Smooth muscle cell (in vitro differentiated cells): ENCODE data around the gene POLR1H. TPM values are rescaled to one million over a fixed set of nuclear protein-coding genes. Genes with fewer than 3 reads are reported as not detected.

Experiments
- DNase-seq: peaks from one replicate; lab custom pipeline; 2025; ENCODE audit not compliant: unreplicated experiment; lab: John Stamatoyannopoulos, UW
- H2AFZ ChIP-seq: fragments of 200-600 bp; sonication (generic); 2 replicates; pipeline ENCODE4 v1.6.0; 2016; ENCODE audit warnings: antibody characterized with exemption, low read depth, mild to moderate bottlenecking
- H3F3A ChIP-seq: fragments of 200-600 bp; sonication (generic); 2 replicates; pipeline ENCODE4 v1.6.0; 2017; ENCODE audit warnings: antibody characterized with exemption, low read depth
- H3K27ac ChIP-seq: fragments of 200-600 bp; sonication (generic); 2 replicates; pipeline ENCODE4 v1.5.1; 2016; ENCODE audit warnings: low read depth, mild to moderate bottlenecking
- H3K27me3 ChIP-seq: fragments of 200-600 bp; sonication (generic); 2 replicates; pipeline ENCODE4 v1.6.1; 2016; ENCODE audit warnings: low read depth, mild to moderate bottlenecking
- H3K36me3 ChIP-seq: fragments of 200-600 bp; sonication (generic); 2 replicates; pipeline ENCODE4 v1.5.1; 2016; ENCODE audit warnings: low read depth
- H3K4me1 ChIP-seq: fragments of 200-600 bp; sonication (generic); 2 replicates; pipeline ENCODE4 v1.5.1; 2016; ENCODE audit warnings: low read depth
- H3K4me2 ChIP-seq: fragments of 200-600 bp; sonication (generic); 2 replicates; pipeline ENCODE4 v1.6.0; 2016; ENCODE audit warnings: mild to moderate bottlenecking
- H3K4me3 ChIP-seq: fragments of 200-600 bp; sonication (generic); 2 replicates; pipeline ENCODE4 v1.5.1; 2016; ENCODE audit warnings: mild to moderate bottlenecking
- H3K79me2 ChIP-seq: fragments of 200-600 bp; sonication (generic); 2 replicates; pipeline ENCODE4 v1.6.0; 2016; ENCODE audit warnings: low read depth, mild to moderate bottlenecking
- H3K9ac ChIP-seq: fragments of 200-600 bp; sonication (generic); 2 replicates; pipeline ENCODE4 v1.6.0; 2016; ENCODE audit warnings: low read depth
- H3K9me3 ChIP-seq: fragments of 200-600 bp; sonication (generic); replicated peaks from 2 replicates; pipeline ENCODE4 v1.5.1; 2016; ENCODE audit warnings: low read depth
- H4K20me1 ChIP-seq: fragments of 200-600 bp; sonication (generic); 2 replicates; pipeline ENCODE4 v1.6.0; 2016; ENCODE audit warnings: low read depth
- WGBS: methylation state at CpG from one replicate; pipeline ENCODE4 v1.1.7; 2016; ENCODE audit warnings: low lambda C conversion rate; 5-methylcytosine and 5-hydroxymethylcytosine counted together
- polyA plus RNA-seq: library from polyadenylated mRNA; unstranded; fragments of >200 nt; fragmentation: Nextera tagmentation; extraction: Ambion mirVana; gene quantifications from 2 replicates; pipeline ENCODE4 v1.2.1, GENCODE V29; 2016
- total RNA-seq: library from RNA; depleted of rRNA; stranded (reverse); fragments of >200 nt; gene quantifications from 2 replicates; pipeline ENCODE4 v1.2.3, GENCODE V29; 2014
- TF ChIP-seq, protein P1 (sequence below): fragments of 200-600 bp; sonication (generic); IDR thresholded peaks from 2 replicates; pipeline ENCODE4 v1.5.1; 2017; ENCODE audit warnings: borderline replicate concordance, mild to moderate bottlenecking, antibody characterized with exemption; ENCODE audit not compliant: insufficient read depth, poor library complexity, severe bottlenecking

POLR1H gene
- total and polyA plus RNA-seq, 2 experiments from 2014 or later = 21.0 to 35.1 TPM

DNA sequence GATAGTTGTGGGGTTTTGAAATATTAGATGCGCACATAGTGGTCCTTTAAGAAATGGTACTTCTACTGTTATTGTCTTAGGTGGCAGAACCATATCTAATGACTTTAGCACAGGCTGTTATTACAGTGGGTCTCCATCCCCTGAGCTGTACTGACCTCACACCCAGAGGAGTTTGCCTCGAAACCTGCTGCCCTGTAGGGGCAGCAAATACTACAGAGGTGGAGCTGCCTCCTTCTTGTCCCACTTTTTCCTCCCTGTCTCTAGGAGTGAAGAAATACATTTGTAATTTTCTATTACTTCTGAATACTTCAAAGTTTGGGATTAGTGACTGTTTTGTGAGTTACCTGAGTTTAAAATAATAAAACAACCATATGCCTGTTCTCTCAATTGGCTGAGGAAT, 43.6 kb downstream of the POLR1H start:
- H3K4me3 ChIP-seq = no peak overlapping the region
- H3F3A ChIP-seq = no peaks in the 10 kb centered on the region
- no peak for DNase-seq
- H2AFZ ChIP-seq = no peak overlapping the region
- 74% methylated on average over 2 of the region's 2 CpGs for WGBS
- H3K9me3 ChIP-seq = no peaks in the 10 kb centered on the region
- H3K9ac ChIP-seq = no peak overlapping the region
- peaks cover 71% of the 10 kb centered on the region for H3K27me3 ChIP-seq
- no peaks in the 10 kb centered on the region for H4K20me1 ChIP-seq
- TF ChIP-seq, protein P1, sequence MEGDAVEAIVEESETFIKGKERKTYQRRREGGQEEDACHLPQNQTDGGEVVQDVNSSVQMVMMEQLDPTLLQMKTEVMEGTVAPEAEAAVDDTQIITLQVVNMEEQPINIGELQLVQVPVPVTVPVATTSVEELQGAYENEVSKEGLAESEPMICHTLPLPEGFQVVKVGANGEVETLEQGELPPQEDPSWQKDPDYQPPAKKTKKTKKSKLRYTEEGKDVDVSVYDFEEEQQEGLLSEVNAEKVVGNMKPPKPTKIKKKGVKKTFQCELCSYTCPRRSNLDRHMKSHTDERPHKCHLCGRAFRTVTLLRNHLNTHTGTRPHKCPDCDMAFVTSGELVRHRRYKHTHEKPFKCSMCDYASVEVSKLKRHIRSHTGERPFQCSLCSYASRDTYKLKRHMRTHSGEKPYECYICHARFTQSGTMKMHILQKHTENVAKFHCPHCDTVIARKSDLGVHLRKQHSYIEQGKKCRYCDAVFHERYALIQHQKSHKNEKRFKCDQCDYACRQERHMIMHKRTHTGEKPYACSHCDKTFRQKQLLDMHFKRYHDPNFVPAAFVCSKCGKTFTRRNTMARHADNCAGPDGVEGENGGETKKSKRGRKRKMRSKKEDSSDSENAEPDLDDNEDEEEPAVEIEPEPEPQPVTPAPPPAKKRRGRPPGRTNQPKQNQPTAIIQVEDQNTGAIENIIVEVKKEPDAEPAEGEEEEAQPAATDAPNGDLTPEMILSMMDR = no peak
- H3K36me3 ChIP-seq = no peaks in the 10 kb centered on the region
- H3K4me1 ChIP-seq = peaks cover 17% of the 10 kb centered on the region
- H3K4me2 ChIP-seq = no peak overlapping the region
- H3K27ac ChIP-seq = no peak overlapping the region
- no peaks in the 10 kb centered on the region for H3K79me2 ChIP-seq

DNA sequence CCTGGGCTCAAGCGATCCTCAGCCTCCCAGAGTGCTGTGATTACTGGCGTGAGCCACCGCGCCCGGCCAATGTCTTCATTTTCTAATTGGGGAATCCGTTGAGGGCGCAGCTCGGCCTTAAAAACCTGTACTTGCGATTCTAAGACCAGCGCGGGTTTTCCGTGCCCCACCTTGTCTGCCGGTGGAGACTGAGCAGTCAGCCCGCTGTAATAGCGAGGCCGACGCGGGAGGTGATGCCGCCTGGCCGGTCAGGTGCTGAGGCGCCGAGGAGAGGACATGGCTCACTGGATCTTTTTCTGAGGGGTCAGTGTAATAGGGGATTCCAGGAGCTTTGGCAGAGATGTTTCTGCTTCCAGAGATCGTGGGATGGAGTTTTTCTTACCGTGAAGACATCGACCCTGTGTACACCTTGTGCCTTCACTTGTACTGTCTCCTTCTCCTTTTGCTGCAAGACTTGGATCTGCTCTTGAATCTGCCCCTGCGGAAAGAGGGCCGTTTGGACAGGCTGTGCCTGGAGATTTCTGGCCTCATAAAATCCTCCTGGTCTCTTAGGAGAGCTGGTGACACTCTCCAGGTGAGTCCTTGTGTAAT, 50.3 kb downstream of the POLR1H start:
- Histone ChIP-seq H2AFZ (no peak overlapping the region), H3K36me3 (no peaks in the 10 kb centered on the region), H3K9me3 (no peaks in the 10 kb centered on the region), H3K79me2 (no peaks in the 10 kb centered on the region), H3F3A (no peaks in the 10 kb centered on the region), H3K4me2 (no peak overlapping the region), H3K4me1 (no peaks in the 10 kb centered on the region), H4K20me1 (no peaks in the 10 kb centered on the region), H3K27ac (no peak overlapping the region), H3K27me3 (peaks cover 85% of the 10 kb centered on the region), H3K4me3 (no peak overlapping the region), H3K9ac (no peak overlapping the region)
- TF ChIP-seq, protein P1 = no peak
- DNase-seq = no peak
- WGBS = 85% methylated on average over 27 of the region's 27 CpGs

DNA sequence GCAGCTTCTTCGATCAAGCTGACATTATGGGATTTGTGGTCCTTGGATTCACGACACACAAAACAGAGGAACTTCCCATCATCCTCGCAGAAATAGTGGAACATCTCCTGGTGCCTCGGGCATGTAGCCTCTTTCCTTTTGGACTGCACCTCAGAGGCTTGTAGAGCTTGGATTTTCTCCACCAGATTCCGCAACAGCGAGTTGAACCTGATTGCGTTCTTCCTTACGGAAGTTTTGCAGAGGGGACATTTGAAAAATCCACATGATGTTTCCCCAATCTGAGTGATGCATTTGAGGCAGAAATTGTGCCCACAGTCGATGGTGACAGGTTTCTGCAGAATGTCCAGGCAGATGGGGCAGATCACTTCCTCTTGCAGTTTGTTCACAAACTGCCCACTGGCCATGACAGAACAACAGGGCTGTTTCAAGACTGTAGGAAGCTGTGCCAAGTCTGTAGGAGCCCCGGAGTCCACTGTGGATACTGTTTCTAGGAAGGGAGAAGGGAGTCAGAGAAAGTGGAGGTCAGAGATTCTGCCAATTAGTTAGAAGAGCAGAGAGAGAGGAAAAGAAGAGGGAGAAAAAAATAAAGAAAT, 51.4 kb downstream of the POLR1H start:
- TF ChIP-seq, protein P1 = no peak
- Histone ChIP-seq H3K9me3 (no peaks in the 10 kb centered on the region), H3K4me1 (no peaks in the 10 kb centered on the region), H3K36me3 (no peaks in the 10 kb centered on the region), H3K79me2 (no peaks in the 10 kb centered on the region), H3K9ac (no peak overlapping the region), H3K4me2 (no peak overlapping the region), H3K27me3 (peaks cover 82% of the 10 kb centered on the region), H3K4me3 (no peak overlapping the region), H3F3A (no peaks in the 10 kb centered on the region), H4K20me1 (no peaks in the 10 kb centered on the region), H2AFZ (no peak overlapping the region), H3K27ac (no peak overlapping the region)
- 86% methylated on average over 10 of the region's 10 CpGs for WGBS
- DNase-seq = no peak
